GM21825 (cell line): ENCODE data around the gene TCF25.
"Not testable (repeated sequence)": the region's sequence is repeated elsewhere in the genome, so short reads cannot be mapped to it uniquely, and the experiment has no call there.

ENCODE experiments used
- ATAC-seq: cut with Tn5 transposase; IDR thresholded peaks from one replicate; pipeline ENCODE4 v1.9.1; 2021; ENCODE audit warnings: mild to moderate bottlenecking, moderate library complexity; ENCODE audit not compliant: unreplicated experiment

TCF25 gene

GRCh38 chr16:89917773-89918452 is 44.5 kb downstream of the TCF25 start:
- ATAC-seq: peak; percentile 75

DNA sequence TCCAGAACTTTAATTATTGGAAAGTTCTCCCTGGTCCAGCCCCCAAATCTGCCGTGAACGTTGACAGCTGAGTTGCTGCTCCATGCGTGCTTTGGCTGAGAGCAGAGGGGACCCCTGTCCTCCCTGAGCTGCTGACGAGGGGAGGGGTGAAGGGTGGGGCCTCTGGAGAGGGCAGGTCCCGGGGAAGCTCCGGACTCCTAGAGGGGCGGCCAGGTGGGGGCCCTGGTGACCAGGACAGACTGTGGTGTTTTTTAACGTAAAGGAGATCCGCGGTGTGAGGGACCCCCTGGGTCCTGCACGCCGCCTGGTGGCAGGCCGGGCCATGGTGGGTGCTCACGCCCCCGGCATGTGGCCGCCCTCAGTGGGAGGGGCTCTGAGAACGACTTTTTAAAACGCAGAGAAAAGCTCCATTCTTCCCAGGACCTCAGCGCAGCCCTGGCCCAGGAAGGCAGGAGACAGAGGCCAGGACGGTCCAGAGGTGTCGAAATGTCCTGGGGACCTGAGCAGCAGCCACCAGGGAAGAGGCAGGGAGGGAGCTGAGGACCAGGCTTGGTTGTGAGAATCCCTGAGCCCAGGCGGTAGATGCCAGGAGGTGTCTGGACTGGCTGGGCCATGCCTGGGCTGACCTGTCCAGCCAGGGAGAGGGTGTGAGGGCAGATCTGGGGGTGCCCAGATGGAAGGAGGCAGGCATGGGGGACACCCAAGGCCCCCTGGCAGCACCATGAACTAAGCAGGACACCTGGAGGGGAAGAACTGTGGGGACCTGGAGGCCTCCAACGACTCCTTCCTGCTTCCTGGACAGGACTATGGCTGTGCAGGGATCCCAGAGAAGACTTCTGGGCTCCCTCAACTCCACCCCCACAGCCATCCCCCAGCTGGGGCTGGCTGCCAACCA is 45.3 kb downstream of the TCF25 start, which contains the start of gene MC1R:
TSS of gene MC1R (plus strand) at position 410 of the 895 bp plus-strand sequence. CDS start at position 807, 397 bp downstream.
- ATAC-seq: no peak

- no peak for ATAC-seq
These were observed 46.4 kb downstream of the TCF25 start for GRCh38 chr16:89919535-89920406.

- no peak for ATAC-seq
These were observed 47.3 kb downstream of the TCF25 start for GRCh38 chr16:89920723-89921122.

GRCh38 chr16:89921131-89921701 is 47.8 kb downstream of the TCF25 start:
- ATAC-seq: no peak

DNA sequence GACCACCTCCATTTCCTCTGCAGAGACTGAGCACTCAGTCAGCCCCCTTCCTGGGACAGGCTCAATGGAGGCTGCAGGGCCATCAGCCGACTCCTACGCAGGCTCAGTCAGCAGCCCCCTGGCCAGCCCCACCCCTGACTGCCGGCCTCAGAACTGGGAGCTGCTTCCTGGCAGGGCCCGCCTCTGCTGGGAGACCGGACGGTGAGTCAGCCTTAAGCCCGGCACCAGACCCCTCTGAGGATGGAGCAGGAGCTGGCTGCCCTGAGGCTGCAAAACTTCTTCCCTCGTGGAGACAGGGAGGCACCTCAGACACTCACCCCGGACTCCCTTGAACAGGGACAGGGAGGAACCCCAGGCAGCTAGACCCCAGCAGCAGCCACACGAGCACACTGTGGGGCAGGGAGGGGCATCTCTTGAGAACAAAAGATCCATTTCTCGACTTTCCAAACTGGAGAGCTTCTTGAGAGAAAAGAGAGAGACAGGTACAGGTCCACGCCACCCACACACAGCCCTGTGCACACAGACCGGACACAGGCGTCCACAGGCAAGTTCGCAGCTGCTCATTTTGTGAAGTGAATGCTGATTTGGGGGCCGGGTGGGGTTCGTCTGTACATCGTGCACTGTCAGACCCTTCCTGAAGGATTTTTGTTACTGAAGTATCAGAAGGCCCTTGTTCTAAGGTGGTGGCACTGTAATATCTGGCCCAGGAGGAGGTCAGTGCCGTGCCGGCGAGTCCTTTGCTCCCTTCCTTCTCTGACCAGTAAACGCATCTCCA is 48.5 kb downstream of the TCF25 start:
- ATAC-seq: no peak

- ATAC-seq: no peak
These were observed 49.1 kb downstream of the TCF25 start for GRCh38 chr16:89922477-89922883.

GRCh38 chr16:89922884-89923639 is 49.7 kb downstream of the TCF25 start, which contains the start of gene TUBB3:
Gene TUBB3 (plus strand): TSS chr16:89923342. CDS start chr16:89923402, 60 bp downstream.
- ATAC-seq: no peak

DNA sequence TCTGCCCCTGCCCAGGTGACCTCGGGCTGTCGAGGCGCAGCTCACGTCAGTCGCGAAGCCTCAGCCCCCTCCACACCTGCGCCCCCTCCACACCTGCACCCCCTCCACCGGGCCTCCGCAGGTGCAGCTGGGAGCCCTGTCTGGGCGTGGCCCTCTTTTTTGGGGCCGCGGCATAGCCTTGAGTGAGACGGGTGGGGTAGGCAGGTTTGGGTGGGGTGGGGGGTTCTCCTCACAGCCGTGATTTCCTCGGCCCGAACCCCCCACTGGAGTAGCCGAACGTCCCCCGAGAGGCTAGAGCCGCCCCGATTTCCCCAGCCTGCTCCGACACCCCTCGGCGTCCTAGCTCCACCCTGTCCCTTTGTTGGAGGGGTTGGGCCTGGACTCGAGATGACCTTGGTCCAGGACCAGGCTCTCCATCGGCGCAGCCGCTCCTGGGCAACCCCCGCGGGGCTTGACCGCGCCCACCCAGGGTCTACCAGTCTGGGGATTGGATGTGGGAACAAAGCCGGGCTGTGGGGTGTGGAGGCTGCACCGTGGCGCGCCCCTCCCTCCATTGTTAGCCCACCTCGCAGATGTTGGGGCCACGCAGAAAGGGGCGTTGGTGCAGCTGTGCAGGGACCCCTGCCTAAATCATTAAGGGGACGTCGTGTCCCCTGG is 50.4 kb downstream of the TCF25 start:
- no peak for ATAC-seq

GRCh38 chr16:89924297-89924924 is 51.0 kb downstream of the TCF25 start:
- no peak for ATAC-seq

DNA sequence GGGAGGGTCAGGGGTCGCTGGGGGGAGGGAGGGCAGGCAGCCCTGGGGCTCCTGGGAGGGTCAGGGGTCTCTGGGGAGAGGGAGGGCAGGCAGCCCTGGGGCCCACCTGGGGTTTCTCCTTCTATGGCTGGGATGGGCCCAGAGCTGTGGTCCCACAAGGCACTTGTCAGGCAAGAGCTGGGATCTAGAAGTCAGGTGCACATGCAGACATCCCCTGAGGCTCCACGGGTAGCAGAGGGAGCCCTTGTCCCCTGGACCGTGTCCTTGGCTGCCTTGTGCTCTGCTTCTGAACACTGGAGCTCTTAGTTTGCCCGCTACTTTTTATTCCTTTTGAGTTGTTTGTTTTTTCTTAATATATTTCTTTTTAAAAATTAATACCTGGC is 51.5 kb downstream of the TCF25 start:
- ATAC-seq: no peak

GRCh38 chr16:89925596-89926079 is 52.2 kb downstream of the TCF25 start:
- no peak for ATAC-seq

DNA sequence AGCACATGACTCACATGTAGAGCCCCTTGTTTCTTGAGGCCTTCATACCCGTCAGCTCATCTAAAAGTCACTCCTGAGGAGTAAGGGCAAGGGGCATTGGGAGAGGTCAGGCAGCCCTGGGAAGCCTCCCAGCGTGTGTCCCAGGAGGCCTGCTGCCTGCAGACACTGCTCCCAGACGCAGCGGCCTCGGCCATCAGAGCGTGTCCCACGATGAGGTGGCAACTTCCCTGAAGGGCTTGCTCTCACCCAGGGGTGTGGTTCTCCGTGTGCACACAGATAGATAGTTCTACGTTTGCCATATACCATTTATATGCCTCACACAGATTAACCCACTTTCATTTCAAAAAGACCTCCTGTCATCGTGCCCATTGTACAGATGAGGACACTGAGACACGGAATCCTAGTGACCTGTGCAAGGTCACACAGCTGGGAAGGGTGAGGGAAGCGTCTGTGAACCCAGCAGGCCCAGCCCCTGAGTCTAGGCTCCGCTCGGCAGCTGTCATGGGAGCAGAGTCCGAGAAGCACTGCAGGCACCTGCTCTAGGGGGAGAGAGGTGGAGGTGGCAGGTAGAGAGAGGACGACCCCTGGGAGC is 58.0 kb downstream of the TCF25 start:
- ATAC-seq: no peak

- ATAC-seq: no peak
These were observed 58.6 kb downstream of the TCF25 start for GRCh38 chr16:89931964-89932363.

DNA sequence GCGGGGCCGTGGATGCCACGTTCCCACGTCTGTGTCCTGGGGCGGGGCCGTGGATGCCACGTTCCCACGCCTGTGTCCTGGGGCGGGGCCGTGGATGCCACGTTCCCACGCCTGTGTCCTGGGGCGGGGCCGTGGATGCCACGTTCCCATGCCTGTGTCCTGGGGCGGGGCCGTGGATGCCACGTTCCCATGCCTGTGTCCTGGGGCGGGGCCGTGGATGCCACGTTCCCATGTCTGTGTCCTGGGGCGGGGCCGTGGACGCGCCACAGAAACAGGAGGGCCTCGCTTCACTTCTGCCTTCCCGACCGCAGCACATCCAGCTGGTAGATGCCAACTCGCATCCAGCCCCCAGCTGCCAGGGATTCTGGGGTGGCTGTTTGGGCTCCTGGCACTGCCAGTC is 60.6 kb downstream of the TCF25 start:
- ATAC-seq: not testable (repeated sequence)

DNA sequence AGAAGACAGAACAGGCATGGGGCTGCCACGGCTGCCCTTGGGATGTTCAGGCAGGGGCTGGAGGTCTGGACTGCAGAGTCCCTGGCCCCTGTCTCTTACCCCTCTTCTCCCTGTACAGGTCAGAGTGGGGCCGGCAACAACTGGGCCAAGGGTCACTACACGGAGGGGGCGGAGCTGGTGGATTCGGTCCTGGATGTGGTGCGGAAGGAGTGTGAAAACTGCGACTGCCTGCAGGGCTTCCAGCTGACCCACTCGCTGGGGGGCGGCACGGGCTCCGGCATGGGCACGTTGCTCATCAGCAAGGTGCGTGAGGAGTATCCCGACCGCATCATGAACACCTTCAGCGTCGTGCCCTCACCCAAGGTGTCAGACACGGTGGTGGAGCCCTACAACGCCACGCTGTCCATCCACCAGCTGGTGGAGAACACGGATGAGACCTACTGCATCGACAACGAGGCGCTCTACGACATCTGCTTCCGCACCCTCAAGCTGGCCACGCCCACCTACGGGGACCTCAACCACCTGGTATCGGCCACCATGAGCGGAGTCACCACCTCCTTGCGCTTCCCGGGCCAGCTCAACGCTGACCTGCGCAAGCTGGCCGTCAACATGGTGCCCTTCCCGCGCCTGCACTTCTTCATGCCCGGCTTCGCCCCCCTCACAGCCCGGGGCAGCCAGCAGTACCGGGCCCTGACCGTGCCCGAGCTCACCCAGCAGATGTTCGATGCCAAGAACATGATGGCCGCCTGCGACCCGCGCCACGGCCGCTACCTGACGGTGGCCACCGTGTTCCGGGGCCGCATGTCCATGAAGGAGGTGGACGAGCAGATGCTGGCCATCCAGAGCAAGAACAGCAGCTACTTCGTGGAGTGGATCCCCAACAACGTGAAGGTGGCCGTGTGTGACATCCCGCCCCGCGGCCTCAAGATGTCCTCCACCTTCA is 61.5 kb downstream of the TCF25 start:
- ATAC-seq: no peak

- not testable (repeated sequence) for ATAC-seq
These were observed 62.2 kb downstream of the TCF25 start for GRCh38 chr16:89935620-89936019.
